ENCODE results near the gene XBP1.

- no peak for TF ChIP-seq CTCF (IDR thresholded peaks at IDR 0.05 in 4 of 5, conservative IDR thresholded peaks at IDR 0.05 in 1 of 5)
- TF ChIP-seq POLR2A (IDR thresholded peaks at IDR 0.05) = no peak
These were observed 9.2 kb downstream of the XBP1 start for GRCh38 chr22:28791124-28791523.

Data from gastrocnemius medialis (tissue), 4 donors.